ENCODE results near the gene RPS27.

- TF ChIP-seq, protein P1, sequence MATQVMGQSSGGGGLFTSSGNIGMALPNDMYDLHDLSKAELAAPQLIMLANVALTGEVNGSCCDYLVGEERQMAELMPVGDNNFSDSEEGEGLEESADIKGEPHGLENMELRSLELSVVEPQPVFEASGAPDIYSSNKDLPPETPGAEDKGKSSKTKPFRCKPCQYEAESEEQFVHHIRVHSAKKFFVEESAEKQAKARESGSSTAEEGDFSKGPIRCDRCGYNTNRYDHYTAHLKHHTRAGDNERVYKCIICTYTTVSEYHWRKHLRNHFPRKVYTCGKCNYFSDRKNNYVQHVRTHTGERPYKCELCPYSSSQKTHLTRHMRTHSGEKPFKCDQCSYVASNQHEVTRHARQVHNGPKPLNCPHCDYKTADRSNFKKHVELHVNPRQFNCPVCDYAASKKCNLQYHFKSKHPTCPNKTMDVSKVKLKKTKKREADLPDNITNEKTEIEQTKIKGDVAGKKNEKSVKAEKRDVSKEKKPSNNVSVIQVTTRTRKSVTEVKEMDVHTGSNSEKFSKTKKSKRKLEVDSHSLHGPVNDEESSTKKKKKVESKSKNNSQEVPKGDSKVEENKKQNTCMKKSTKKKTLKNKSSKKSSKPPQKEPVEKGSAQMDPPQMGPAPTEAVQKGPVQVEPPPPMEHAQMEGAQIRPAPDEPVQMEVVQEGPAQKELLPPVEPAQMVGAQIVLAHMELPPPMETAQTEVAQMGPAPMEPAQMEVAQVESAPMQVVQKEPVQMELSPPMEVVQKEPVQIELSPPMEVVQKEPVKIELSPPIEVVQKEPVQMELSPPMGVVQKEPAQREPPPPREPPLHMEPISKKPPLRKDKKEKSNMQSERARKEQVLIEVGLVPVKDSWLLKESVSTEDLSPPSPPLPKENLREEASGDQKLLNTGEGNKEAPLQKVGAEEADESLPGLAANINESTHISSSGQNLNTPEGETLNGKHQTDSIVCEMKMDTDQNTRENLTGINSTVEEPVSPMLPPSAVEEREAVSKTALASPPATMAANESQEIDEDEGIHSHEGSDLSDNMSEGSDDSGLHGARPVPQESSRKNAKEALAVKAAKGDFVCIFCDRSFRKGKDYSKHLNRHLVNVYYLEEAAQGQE (IDR thresholded peaks at IDR 0.05; ENCODE audit: insufficient read depth in 1 of 2, low read depth in 2 of 2, low read length in 2 of 2): no peak
- TF ChIP-seq TAF1 (IDR thresholded peaks at IDR 0.05; ENCODE audit: borderline replicate concordance, insufficient read depth, low read length) (no peak), POLR2AphosphoS5 (IDR thresholded peaks at IDR 0.05; ENCODE audit: low read depth, low read length) (no peak), FOXP2 (optimal IDR thresholded peaks at IDR 0.05; ENCODE audit: borderline replicate concordance, extremely low read depth, extremely low read length, insufficient read depth) (no peak), SIN3A (IDR thresholded peaks at IDR 0.05; ENCODE audit: borderline replicate concordance, insufficient read depth, low read length) (no peak)
Observed at GRCh38 chr1:153951801-153952200, 38.8 kb upstream of the RPS27 start.

All from PFSK-1 (cell line).